ENCODE measurements around the gene NAXD.
"Not testable (repeated sequence)": the region's sequence is repeated elsewhere in the genome, so short reads cannot be mapped to it uniquely, and the experiment has no call there.

Gene NAXD

DNA sequence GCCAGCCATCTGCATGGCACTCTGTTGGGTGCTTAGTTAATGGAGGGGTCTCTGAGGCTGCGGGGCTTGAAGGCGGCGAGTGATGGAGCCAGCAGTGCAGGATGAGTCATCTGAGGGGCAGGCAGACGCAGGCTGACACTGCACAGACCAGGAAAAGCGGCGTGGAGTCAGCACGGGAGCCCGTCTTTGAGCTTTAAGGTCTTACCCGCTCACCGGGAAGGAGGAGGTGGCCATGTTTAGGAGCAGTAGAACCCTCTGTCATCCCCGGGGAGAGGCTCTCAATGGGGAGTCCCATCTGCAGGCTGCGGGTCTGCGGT lies 13.1 kb downstream of the NAXD start:
- H3K4me3 ChIP-seq (ENCODE audit: low read depth, low read length): no peak overlapping the region
- no peak for TF ChIP-seq CTCF (IDR thresholded peaks at IDR 0.05; ENCODE audit: low read depth, low read length, missing control alignments)
- no peak for DNase-seq (ENCODE audit: low read depth)

DNA sequence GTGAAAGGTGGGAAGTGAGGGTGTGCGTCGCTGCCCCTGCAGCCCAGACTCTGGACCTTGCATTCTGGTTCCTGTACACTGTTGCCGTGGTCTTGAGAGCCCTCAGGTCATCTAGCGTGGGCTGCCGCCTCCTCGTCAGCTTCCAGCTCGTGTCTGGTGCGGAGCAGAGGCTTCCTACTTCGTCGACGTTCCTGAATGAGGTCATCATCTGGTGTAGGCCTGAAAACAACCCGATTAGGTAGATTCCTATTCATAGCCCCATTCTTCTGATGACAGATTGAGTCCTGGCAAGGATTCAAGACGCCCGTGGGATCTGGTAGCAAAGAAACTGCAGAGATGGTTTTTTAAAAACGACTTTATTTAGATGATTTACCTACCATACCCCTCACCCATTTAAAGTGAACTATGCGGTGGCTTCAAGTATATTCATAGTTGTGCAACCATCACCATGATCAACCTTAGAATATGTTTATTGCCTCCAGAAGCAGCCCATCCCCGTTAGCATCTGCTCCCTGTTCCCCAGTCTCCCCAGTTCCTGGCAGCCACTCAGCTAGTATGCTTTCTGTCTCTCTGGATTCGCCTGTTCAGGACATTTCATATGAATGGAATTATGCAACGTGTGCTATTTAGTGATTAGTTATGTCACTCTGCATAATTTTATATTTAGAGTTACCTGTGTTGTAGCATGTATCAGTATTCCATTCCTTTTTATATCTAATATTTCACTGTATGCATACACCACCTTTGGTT lies 13.8 kb downstream of the NAXD start:
- H3K4me3 ChIP-seq (ENCODE audit: low read depth, low read length): no peak overlapping the region
- no peak for TF ChIP-seq CTCF (IDR thresholded peaks at IDR 0.05; ENCODE audit: low read depth, low read length, missing control alignments)
- no peak for DNase-seq (ENCODE audit: low read depth)

- no peak for TF ChIP-seq CTCF (IDR thresholded peaks at IDR 0.05; ENCODE audit: low read depth, low read length, missing control alignments)
- H3K4me3 ChIP-seq (ENCODE audit: low read depth, low read length): no peak overlapping the region
- DNase-seq (ENCODE audit: low read depth): no peak
These were observed 14.4 kb downstream of the NAXD start for GRCh38 chr13:110629735-110630134.

- H3K4me3 ChIP-seq (ENCODE audit: low read depth, low read length): no peak overlapping the region
- DNase-seq (ENCODE audit: low read depth): no peak
- TF ChIP-seq CTCF (IDR thresholded peaks at IDR 0.05; ENCODE audit: low read depth, low read length, missing control alignments): no peak
These were observed 15.3 kb downstream of the NAXD start for GRCh38 chr13:110630566-110631119.

DNA sequence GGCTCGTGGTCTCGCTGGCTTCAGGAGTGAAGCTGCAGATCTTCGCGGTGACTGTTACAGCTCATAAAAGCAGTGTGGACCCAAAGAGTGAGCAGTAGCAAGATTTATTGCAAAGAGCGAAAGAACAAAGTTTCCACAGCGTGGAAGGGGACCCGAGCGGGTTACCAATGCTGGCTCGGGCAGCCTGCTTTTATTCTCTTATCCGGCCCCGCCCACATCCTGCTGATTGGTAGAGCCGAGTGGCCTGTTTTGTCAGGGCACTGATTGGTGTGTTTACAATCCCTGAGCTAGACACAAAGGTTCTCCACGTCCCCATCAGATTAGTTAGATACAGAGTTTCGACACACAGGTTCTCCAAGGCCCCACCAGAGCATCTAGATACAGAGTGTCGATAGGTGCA lies 16.9 kb downstream of the NAXD start:
- not testable (repeated sequence) for H3K4me3 ChIP-seq (ENCODE audit: low read depth, low read length)

DNA sequence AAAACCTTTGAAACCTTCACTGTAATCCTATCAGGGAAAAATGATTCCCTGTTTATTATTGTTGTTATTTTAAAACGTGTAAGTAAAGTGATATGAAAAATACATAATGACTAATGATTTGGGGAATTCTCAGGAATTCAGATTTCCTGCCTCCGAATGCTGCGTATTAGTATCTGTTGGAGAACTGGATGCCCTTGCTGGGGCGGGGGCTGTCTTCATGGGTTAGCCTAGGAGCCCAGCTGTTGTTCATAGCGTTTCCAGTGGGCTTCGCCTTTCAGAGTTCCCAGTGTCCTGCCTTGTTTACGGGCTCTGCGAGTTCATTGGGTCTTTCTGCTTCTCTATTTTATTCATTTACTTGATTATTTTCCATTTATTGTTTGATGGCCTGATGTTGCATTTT lies 18.4 kb downstream of the NAXD start:
- TF ChIP-seq CTCF (IDR thresholded peaks at IDR 0.05; ENCODE audit: low read depth, low read length, missing control alignments): no peak
- H3K4me3 ChIP-seq (ENCODE audit: low read depth, low read length): no peak overlapping the region
- DNase-seq (ENCODE audit: low read depth): no peak

More for the DNA sequence above, 16.9 kb downstream of the NAXD start:
- not testable (repeated sequence) for DNase-seq (ENCODE audit: low read depth)

- no peak for DNase-seq (ENCODE audit: low read depth)
- TF ChIP-seq CTCF (IDR thresholded peaks at IDR 0.05; ENCODE audit: low read depth, low read length, missing control alignments): no peak
- H3K4me3 ChIP-seq (ENCODE audit: low read depth, low read length): no peak overlapping the region
These were observed 19.2 kb downstream of the NAXD start for GRCh38 chr13:110634558-110634957.

Data from GM12864 (cell line).